Measurements from ENCODE around the gene ABLIM3.

Gene ABLIM3

DNA sequence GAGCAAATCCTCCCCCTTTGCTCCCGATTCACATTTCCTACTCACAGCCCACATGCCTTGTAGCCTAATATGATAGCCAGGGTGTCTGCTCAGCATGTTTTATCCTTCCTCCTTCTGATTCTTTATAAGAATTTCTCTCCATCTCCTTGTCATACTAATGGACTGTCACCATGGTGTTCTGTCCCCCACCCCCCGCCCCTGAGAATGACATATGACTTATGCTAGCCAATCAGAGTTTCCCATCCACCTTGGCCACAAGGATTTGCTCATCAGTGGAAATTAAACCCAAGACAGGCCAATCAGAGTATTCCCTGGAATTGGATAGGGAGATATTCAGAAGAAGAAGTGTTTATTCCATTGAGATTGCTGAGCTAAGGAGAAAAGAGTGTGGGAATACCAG lies 16.0 kb downstream of the ABLIM3 start:
- DNase-seq (ENCODE audit: low read depth): no peak

DNA sequence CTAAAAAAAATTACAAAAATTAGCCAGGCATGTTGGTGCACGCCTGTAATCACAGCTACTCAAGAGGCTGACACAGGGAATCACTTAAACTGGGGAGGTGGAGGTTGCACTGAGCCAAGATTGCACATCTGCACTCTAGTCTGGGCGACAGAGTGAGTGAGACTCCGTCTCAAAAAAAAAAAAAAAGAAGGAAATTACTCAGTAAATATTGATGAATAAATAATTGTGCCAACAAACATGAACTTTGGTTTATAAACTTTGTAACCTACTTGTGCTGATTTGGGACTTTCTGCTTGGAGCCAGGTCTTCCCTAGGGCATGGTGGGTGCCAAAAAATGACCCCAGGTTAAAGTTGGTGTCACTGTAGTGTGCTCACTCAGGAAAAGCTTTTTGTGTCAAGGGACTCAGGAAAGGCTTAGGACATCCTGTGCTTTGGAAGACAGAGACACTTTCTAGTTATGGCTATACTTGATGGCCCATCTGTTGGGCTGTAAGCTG lies 19.0 kb downstream of the ABLIM3 start:
- no peak for DNase-seq (ENCODE audit: low read depth)

DNA sequence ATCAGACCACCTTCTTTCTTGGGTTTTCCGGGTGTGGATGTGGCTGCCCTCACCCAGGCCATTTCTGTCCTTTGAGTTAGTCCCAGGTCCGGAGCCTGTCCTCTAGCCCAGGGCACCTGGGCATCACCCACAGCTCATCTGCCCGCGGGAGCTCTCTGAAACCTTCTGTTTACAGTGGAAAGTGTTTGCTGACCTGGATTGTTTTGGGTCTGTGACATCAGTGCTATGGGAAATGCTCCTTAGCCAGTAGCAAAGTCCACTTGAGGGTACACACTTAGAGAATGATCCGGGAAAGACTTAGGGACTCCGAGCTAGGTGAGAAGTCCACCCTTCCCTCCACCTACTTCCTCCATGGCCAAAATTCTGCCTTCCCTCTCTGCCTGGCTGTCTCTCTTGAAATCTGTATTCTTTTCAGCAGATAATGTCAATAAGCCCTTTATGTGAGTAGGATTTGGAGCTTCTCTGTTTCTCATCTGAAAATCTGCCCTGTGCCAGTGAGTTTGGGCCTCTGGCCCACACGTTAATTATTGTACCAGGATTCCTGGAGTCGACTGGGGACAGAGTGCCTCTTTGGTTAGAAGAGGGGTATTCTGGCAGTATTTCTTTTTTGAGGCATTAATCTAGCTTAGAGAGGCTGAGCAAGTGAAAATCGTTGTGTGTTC lies 19.9 kb downstream of the ABLIM3 start:
- no peak for DNase-seq (ENCODE audit: low read depth)

DNA sequence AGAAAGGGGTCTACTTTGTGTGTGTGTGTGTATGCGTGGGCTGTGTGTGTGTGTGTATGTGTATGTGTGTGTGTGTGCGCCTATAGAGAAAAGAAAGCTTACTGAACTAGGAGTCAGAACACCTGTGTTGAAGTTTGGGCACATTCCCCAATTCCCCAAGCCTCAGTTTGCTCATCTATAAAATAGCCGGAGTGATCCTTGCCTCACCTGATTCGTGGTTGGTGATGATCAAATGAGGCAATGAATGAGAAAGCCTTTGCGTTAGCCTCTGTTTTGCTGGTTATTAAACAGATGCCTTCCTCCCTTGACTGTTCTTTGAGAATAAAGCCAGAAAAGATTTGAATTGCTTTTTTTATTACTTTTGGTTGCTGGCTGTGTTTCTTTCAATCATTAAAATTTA lies 20.6 kb downstream of the ABLIM3 start:
- no peak for DNase-seq (ENCODE audit: low read depth)

DNA sequence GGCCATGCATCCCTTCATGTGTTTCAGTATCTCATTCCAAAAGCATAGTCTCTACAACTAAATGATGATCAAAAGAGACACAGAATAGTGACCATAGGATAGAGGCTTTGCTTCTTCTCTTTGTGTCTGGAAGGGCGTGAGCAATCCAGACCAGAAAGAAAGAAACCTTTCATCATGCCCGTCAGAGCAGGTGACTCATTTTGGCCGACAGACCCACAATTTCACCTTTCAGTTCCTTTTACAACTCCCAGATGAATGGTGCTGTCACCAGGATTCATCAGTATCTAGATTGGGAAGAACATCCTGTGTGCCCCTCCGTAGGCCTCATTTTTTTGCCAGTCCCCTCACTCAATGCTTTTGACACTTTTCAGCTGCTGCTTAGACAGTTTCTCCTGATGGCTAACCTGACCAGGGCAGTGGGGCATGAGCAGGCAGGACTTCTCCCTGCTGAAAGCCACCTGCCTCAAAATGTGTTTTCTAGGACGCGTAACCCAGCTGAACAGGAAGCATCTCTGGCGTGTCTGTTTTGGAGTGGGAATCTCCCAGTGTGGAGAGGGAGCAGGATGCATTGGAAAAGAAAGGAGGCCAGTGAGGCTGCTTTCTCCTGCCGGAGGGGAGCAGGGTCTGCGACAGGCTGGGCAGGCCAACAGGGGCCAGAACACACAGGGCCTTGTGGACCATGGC lies 21.2 kb downstream of the ABLIM3 start:
- peak; percentile 73 for DNase-seq (ENCODE audit: low read depth)

DNA sequence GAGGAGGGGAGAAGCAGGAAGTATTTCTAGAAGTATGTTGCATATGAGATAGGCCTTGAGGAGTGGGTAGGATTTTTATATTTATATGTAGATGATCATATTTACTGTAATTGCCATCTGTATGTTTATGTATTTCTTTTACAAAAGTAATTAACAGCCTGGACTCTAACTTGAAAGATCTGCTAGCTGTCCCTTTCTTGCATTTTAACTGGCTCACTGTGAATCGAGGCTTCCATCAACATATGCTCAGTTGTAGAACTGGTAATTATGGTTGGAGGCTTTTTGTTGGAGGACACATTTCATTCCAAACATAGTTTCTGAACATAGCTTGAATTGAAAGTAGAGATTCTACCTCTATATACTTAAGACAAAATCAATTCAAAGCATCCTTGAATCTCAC lies 23.4 kb downstream of the ABLIM3 start:
- DNase-seq (ENCODE audit: low read depth): no peak

- no peak for DNase-seq (ENCODE audit: low read depth)
Measured at GRCh38 chr5:149166128-149166527, 24.8 kb downstream of the ABLIM3 start.

DNA sequence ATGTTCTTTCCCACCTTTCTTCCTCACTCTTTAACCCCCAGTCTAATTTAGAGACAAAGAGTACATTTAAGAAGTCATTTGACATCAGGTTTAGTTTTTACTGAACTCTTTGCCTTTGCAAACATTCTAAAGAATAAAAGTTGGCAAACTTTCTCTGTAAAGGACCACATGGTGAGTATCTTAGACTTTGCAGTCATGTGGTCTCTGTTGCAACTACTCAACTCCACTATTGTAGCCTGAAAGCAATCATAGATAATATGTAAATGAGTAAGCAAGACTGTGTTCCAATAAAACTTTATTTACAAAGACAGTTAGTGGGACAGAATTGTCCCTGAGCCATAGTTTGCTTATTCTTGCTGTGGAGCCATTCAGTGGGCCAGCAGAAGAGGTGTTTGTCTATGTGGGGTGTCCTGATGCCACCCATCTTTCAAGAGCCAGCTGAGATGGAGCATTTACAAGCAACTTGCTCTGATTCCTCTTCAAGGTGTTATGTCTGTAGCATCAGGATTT lies 25.4 kb downstream of the ABLIM3 start:
- DNase-seq (ENCODE audit: low read depth): no peak

DNA sequence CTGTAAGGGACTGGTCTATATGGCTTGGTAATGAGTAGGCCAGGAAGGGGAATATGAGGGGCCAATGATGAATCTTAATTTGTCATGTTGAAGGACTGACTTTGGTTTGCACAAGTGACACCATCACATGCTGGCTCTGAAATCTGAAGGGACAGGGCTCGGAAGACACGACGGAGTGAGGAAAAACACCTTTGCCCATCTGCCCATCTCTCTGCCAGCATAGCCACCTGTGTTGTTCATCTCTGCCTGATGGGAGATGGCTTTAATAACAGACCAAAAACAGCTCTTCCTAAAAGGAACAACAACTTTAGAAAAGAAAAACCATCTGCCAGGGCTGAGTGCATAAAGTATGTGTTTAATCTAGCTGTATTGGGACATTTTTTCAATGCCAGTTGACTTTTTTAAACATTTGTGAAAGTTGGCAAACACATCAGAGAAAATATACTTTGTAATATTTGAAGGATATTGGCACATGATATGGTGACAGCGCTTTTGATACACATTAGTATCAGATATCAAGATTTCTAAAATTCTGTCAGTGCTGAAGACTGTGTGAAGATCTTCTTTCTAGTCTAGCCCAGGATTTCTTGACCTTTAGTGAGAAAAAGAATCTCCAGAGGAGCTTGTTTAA lies 27.1 kb downstream of the ABLIM3 start:
- no peak for DNase-seq (ENCODE audit: low read depth)

GRCh38 chr5:149170299-149170698 lies 29.0 kb downstream of the ABLIM3 start:
- no peak for DNase-seq (ENCODE audit: low read depth)

DNA sequence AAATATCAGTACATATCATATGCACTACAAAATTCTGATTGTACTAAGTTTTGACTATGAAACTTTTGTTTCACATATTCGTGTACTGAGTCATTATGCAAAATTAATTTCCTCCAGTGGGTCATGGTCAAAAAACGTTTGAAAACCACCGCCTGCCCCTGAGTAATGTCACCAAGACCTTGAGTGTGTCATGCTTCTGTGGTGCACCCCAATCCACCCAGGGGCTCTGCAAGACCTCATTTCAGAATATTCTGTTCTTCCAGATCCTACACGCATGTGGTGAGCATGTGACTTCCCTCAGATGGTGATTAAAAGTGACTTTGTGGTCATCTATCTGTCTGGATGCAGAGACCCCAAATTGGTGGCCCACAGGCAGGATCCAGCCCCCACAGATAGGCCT lies 31.0 kb downstream of the ABLIM3 start:
- DNase-seq (ENCODE audit: low read depth): peak; percentile 86

GRCh38 chr5:149172709-149173505 lies 31.6 kb downstream of the ABLIM3 start:
- no peak for DNase-seq (ENCODE audit: low read depth)

DNA sequence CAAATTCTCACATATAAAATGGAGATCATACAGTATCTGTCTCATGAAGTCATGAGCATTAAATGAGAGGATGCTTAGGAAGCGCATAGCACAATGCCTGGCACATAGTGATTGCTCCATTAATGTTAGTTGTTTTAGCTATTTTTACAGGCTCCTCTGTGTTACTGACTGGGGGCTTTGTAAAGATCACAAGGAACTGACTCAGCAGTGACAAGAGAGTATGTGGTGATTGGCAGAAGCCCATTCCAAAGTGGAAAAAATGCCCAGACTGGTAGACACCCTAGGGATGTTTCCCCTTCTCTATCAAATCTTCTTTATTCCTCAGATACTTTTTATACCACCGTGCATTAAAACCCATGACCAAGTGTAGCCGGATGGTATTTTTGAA lies 33.5 kb downstream of the ABLIM3 start:
- no peak for DNase-seq (ENCODE audit: low read depth)

GRCh38 chr5:149175346-149176105 lies 34.2 kb downstream of the ABLIM3 start:
- DNase-seq (ENCODE audit: low read depth): no peak

DNA sequence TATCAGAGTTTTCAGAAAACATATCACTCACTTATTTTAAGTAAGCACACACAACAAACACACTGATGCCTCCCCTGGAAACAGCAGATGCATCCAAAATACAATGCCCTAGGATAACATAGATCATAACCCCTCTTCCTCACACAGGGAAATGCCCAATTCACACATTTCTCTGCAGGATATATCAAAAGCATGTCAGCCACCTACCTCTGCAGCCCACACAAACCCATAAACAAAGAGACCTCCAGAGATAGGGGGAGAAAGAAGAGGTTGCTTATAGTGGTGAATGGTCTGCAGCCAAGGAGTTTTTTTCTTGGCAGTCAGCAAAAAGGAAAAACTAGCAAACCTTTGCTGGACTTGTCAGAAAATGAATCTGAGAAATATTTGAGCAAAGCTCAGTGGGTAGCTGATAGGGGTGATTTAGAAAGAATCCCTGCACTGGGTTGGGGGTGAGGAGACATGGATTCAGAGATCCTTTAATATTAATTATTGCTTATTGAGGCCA lies 36.1 kb downstream of the ABLIM3 start:
- no peak for DNase-seq (ENCODE audit: low read depth)

- DNase-seq (ENCODE audit: low read depth): peak; percentile 34
Measured at GRCh38 chr5:149177911-149178565, 36.7 kb downstream of the ABLIM3 start.

DNA sequence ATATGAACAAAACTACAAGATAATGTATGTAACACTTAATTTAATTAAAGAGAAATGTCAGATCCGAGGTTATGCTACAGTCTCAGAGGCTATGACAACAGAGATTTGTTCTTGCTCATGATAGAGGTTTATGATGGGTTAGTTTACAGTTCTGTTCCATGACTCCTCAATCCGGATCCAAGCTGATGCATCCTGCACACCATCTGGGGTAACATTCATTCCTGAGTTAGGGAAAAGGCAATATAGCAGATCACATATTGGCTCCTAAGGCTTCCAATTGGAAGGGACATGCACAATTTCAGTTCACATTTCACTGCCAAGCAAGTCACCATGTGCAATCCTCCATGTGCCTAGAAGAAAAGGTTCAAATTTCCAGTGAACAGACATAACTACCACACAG lies 40.4 kb downstream of the ABLIM3 start:
- peak; percentile 18 for DNase-seq (ENCODE audit: low read depth)

- no peak for DNase-seq (ENCODE audit: low read depth)
Measured at GRCh38 chr5:149182241-149182640, 40.9 kb downstream of the ABLIM3 start.

- DNase-seq (ENCODE audit: low read depth): no peak
Measured at GRCh38 chr5:149185067-149185466, 43.8 kb downstream of the ABLIM3 start.

- DNase-seq (ENCODE audit: low read depth): no peak
Measured at GRCh38 chr5:149186506-149186905, 45.2 kb downstream of the ABLIM3 start.

DNA sequence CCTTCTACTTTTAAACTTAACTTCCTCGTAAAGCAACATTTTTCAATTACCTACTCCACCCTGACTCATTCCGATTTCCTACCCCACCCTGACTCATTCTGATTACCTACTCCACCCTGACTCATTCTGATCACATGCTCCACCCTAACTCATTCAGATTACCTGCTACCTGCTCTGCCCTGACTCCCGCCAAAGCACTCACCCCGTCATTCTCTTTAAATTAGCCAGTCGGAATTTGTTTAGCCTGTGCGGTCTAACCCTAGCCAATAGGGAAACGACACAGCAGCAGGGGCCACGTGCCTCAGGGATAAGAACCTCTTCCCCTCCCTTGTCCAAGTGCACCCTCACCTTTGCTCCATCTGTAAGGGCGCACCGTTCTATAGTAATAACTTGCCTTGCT lies 46.3 kb downstream of the ABLIM3 start:
- peak; percentile 61 for DNase-seq (ENCODE audit: low read depth)

Data from iris pigment epithelial cell (primary cell).